HG03196 (cell line): ENCODE data around the gene ARID5A.

Source experiments
- ATAC-seq: cut with Tn5 transposase; IDR thresholded peaks from one replicate; pipeline ENCODE4 v1.9.1; 2021; ENCODE audit not compliant: unreplicated experiment

ARID5A gene

DNA sequence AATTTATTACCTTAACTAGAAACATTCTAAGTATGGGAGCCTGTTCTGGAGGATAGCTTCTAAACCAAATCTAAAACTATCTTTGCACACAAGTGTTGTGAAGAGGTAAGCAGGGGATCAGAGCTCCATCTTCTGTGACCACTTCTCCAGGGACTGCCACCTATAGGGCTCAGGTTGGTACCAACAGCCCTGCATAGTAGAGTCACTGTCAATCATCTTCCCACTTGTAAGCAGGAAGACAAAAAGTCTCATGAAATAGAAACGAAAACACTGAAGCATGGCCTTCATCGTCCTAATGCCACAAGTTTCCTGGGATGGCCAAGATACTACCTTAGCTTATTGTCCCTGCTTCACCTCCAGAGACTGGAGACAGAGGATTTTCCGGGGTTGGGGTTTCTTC lies 57.7 kb downstream of the ARID5A start:
- ATAC-seq: no peak

DNA sequence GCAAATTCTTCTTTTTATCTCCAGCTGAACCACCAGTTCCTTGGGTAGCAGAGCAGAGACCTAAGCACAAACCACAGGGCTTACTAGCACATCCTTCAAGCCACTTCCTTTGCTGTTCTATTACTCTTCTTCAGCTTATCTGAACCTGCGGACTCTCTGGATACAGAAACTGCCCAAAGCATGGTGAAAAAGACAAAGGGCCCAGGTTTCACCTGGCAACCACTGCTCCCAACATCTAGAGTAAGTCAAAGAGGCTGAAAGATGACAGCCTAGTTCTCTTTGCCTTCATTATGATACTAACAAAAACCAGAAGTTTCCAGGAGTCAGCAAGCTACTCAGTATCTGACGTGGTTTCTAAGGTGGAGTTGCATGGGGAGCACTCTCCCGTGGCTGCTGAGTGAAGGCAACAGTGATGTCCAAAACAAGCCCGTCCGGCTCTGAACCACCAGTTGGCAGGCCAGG lies 58.2 kb downstream of the ARID5A start:
- no peak for ATAC-seq

DNA sequence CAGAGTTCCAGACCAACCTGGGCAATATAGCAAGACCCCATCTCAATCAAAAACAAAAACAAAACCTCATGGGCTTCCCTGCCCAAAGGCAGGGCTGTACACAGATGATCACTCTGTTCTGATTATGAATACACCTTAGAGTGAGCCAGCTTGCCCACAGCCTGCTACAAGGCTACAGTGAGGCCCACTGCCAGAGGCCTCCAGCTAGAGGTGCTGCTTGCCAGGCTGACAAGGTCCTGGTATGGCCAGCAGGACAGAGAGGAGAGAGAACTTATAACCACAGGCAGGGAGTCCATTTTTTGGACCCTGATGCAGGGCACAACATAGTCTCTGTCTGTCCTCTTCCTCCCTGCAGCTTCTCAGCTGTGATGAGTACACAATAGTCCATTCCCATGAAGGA lies 60.0 kb downstream of the ARID5A start:
- ATAC-seq: no peak

DNA sequence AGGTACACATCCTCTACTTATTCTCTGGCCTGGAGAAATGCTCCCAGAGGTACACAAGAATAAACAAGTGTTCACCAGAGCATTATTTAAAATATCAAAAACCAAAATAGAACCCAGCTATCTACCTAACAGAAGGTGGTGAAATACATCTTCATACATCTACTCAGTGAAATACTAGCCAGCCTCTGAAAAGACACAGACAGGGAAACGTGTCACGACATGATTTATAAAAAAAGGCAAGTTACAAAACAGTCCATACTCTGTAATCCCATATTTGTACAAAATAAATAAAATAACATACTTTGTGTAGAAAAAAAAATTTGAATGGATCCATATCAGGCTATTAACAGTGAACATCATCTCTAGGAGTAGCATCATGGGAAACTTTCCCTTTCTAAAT lies 63.4 kb downstream of the ARID5A start:
- ATAC-seq: no peak

DNA sequence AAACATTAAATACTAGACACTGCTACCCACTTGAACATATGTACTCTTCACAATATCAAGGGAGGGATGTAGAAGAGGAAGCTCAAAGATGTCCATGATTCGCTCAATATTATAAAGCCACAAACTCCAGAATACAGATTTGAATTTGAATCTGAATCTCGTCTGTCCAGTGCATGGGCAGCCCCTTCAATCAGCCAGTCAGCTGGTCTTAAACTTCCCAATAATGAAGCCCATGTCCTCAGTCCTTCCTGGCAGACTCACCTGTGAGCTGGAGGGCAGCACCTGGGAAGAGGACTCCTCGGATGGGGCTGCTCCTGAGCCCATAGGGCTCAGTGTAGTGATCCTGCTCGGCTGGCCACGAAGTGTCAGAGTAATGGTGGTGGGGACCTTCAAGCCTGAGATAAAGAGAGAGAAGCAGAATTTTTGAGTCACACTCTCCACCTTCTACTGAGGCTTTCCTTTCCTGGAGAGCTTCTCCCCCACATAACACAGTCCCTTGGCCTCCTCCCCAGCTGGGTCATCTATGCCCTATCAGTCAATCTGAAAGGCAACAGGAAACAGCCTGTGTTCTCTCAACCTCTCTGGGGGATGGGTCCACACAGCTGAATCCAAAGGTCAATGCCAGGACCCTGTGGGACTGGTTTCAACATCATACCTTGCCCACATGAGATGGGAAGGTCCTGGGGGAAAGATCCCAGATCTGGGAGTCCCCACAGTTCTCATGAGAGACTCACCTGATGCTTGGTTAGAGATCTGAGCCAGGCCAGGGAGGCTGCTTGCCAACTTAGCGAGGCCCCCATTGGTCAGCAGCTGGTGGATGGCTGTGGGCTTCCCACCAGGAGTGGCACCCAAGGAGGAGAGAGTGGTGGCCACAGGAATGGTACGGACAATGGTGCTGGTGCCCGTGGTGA lies 65.1 kb downstream of the ARID5A start:
- ATAC-seq: no peak
